MM.1S (cell line): Measurements from ENCODE around the gene ALPL.
A peak's percentile ranks its signal among the peaks of the same experiment; 100 is the strongest.

Source experiments
- DNase-seq: peaks from one replicate; pipeline ENCODE4 v3.0.0-alpha.2; 2015
- H2AFZ ChIP-seq: fragments of 300-600 bp; sonication (generic); 2 replicates; pipeline ENCODE4 v1.6.0; 2016; ENCODE audit warnings: antibody characterized with exemption, low read length
- H3F3A ChIP-seq: fragments of 300-600 bp; sonication (generic); 2 replicates; pipeline ENCODE4 v1.6.1; 2016; ENCODE audit warnings: mild to moderate bottlenecking, antibody characterized with exemption, low read length, moderate library complexity, mixed read lengths; ENCODE audit not compliant: insufficient read depth
- H3K27ac ChIP-seq: fragments of 300-600 bp; sonication (generic); 2 replicates; pipeline ENCODE4 v1.5.1; 2016; ENCODE audit warnings: mild to moderate bottlenecking, low read length
- H3K27me3 ChIP-seq: fragments of 300-600 bp; sonication (generic); replicated peaks from 2 replicates; pipeline ENCODE4 v1.6.0; 2016; ENCODE audit warnings: low read length; ENCODE audit not compliant: insufficient read depth
- H3K36me3 ChIP-seq: fragments of 300-600 bp; sonication (generic); replicated peaks from 2 replicates; pipeline ENCODE4 v1.6.1; 2016; ENCODE audit warnings: mild to moderate bottlenecking, low read length, mixed read lengths; ENCODE audit not compliant: insufficient read depth
- H3K4me1 ChIP-seq: fragments of 300-600 bp; sonication (generic); 2 replicates; pipeline ENCODE4 v1.6.1; 2016; ENCODE audit warnings: low read length, mixed read lengths
- H3K4me2 ChIP-seq: fragments of 300-600 bp; sonication (generic); 2 replicates; pipeline ENCODE4 v1.6.0; 2016; ENCODE audit warnings: low read depth, low read length
- H3K4me3 ChIP-seq: fragments of 300-600 bp; sonication (generic); 2 replicates; pipeline ENCODE4 v1.5.1; 2016; ENCODE audit warnings: low read length, mixed read lengths
- H3K79me2 ChIP-seq: fragments of 300-600 bp; sonication (generic); 2 replicates; pipeline ENCODE4 v1.6.1; 2016; ENCODE audit warnings: mixed run types, low read length, mixed read lengths
- H3K9ac ChIP-seq: fragments of 300-600 bp; sonication (generic); 2 replicates; pipeline ENCODE4 v1.6.1; 2016; ENCODE audit warnings: low read length, mixed read lengths
- H3K9me2 ChIP-seq: fragments of 300-600 bp; sonication (generic); replicated peaks from 2 replicates; pipeline ENCODE4 v1.6.1; 2016; ENCODE audit warnings: mild to moderate bottlenecking, low read length, mixed read lengths; ENCODE audit not compliant: insufficient read depth
- H3K9me3 ChIP-seq: fragments of 300-600 bp; sonication (generic); replicated peaks from 2 replicates; pipeline ENCODE4 v1.6.1; 2016; ENCODE audit warnings: mild to moderate bottlenecking, low read length, mixed read lengths; ENCODE audit not compliant: insufficient read depth
- H4K20me1 ChIP-seq: fragments of 300-600 bp; sonication (generic); 2 replicates; pipeline ENCODE4 v1.6.1; 2016; ENCODE audit warnings: mild to moderate bottlenecking, low read length, moderate library complexity, mixed read lengths; ENCODE audit not compliant: insufficient read depth
- CTCF ChIP-seq: fragments of 300-600 bp; sonication (generic); IDR thresholded peaks from 2 replicates; pipeline ENCODE4 v1.5.1; 2016; ENCODE audit warnings: antibody characterized with exemption, low read length, mixed read lengths
- EZH2 ChIP-seq: fragments of 300-600 bp; sonication (generic); optimal IDR thresholded peaks from 2 replicates; pipeline ENCODE3; 2017; ENCODE audit warnings: low read depth, mild to moderate bottlenecking, antibody characterized with exemption, low read length, mixed read lengths
- EZH2phosphoT487 ChIP-seq: fragments of 300-600 bp; sonication (generic); IDR thresholded peaks from 2 replicates; pipeline ENCODE4 v1.6.1; 2018; ENCODE audit warnings: antibody characterized with exemption, low read length

Gene ALPL

GRCh38 chr1:21612057-21612456 is 102.8 kb downstream of the ALPL start:
- Histone ChIP-seq H3K9me2 (no peaks in the 10 kb centered on the region), H2AFZ (no peak overlapping the region), H3K27ac (no peak overlapping the region), H4K20me1 (no peaks in the 10 kb centered on the region), H3K4me3 (no peak overlapping the region), H3K79me2 (no peaks in the 10 kb centered on the region), H3K4me1 (peaks cover 17% of the 10 kb centered on the region), H3K27me3 (peaks cover 42% of the 10 kb centered on the region), H3K9ac (no peak overlapping the region), H3F3A (no peaks in the 10 kb centered on the region), H3K4me2 (no peak overlapping the region), H3K36me3 (no peaks in the 10 kb centered on the region), H3K9me3 (no peaks in the 10 kb centered on the region)
- TF ChIP-seq CTCF: no peak
- no peak for TF ChIP-seq EZH2phosphoT487
- no peak for TF ChIP-seq EZH2
- DNase-seq: no peak

DNA sequence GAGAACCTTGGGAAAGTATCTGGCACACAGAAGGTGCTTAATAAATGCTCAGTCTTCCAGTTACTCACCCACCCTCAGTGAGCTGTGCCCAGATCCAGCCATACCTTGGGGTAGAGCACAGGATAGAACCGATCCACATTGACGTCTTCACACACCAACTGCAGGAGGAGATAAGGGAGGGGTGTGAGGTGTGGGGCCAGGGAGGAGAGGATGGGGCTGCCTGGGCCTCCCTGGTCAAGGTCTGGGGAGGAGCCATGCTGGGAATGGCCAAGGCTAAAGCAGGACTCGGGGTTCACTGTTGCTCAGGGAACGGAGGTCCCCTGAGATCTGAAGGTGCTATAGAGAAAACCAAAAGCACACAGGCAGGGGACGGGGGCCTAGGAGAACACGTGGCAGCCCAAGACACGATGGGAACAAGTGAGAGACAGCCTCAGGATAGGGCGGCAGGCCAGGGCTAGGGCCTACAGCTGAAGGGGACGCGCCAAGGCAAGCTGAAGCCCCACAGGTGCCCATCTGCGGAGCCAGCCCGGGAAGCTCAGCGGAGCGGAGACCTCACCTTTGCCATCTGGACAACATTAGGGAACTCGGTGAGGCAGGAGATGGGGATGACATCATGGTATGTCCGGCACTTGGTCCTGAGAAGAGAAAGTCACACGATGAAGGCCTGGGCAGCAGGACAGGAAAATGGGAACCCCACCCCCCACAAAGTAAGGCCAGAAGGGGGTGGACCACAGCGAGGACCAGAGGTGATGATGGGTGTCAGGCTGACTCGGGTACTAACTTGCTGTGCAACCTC is 104.0 kb downstream of the ALPL start:
- H3K27me3 ChIP-seq: peaks cover 45% of the 10 kb centered on the region
- no peak overlapping the region for H3K9ac ChIP-seq
- peaks cover 12% of the 10 kb centered on the region for H3K4me1 ChIP-seq
- H2AFZ ChIP-seq: no peak overlapping the region
- H3K36me3 ChIP-seq: no peaks in the 10 kb centered on the region
- no peak overlapping the region for H3K4me3 ChIP-seq
- no peak overlapping the region for H3K27ac ChIP-seq
- no peaks in the 10 kb centered on the region for H4K20me1 ChIP-seq
- H3K9me3 ChIP-seq: no peaks in the 10 kb centered on the region
- TF ChIP-seq EZH2phosphoT487 (no peak), EZH2 (no peak), CTCF (no peak)
- no peaks in the 10 kb centered on the region for H3K79me2 ChIP-seq
- H3F3A ChIP-seq: no peaks in the 10 kb centered on the region
- no peak overlapping the region for H3K4me2 ChIP-seq
- no peaks in the 10 kb centered on the region for H3K9me2 ChIP-seq
- no peak for DNase-seq

DNA sequence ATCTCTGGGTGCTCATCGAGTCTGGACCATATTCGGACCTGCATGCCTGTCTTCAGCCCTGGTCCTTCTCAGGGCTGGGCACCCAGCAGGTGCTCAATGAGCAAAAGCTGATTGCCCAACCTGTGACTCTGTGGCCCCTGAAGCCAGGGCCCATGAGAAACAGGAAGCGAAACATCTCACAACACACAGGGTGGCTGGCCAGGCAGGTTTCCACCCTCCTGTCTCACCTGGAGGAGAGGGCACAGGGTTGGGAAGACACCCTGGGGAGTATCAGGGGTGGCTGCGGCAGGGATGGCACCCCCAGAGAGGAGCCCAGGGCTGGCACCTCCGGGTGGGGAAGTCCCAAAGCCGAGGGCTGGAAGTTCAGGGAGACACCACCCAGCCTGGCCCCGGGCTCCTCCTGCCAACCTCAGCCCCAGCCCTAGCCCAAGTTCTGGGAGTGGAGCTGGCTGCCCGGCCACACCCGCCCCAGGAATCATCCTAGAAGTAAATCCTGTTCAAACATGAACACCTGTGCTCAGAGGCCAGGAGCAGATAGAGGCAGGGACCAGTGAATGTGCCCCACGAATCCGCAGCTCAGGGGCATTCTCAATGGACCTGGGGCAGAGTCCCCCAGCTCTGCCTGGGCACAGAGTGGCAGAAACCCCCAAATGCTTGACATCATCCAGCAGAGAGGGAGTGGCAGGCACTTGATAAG is 105.3 kb downstream of the ALPL start:
- Histone ChIP-seq H3K27ac (no peak overlapping the region), H3K4me2 (peak overlapping the region; percentile 24; the same call in 1 of the 2 replicates), H3K9ac (no peak overlapping the region), H3F3A (no peaks in the 10 kb centered on the region), H3K27me3 (peaks cover 51% of the 10 kb centered on the region), H3K79me2 (no peaks in the 10 kb centered on the region), H3K4me1 (peaks cover 12% of the 10 kb centered on the region), H3K4me3 (no peak overlapping the region), H3K9me2 (no peaks in the 10 kb centered on the region), H2AFZ (no peak overlapping the region), H3K9me3 (no peaks in the 10 kb centered on the region), H4K20me1 (no peaks in the 10 kb centered on the region), H3K36me3 (no peaks in the 10 kb centered on the region)
- peak; percentile 18 for DNase-seq
- TF ChIP-seq CTCF (no peak), EZH2phosphoT487 (no peak), EZH2 (no peak)
